NCI-H1092 (cell line): ENCODE results near the gene YIPF3.
"Not testable (repeated sequence)": the region's sequence is repeated elsewhere in the genome, so short reads cannot be mapped to it uniquely, and the experiment has no call there.

Experiments
- DNase-seq: peaks from one replicate; lab custom pipeline; 2025; lab: John Stamatoyannopoulos, UW

YIPF3 gene

DNA sequence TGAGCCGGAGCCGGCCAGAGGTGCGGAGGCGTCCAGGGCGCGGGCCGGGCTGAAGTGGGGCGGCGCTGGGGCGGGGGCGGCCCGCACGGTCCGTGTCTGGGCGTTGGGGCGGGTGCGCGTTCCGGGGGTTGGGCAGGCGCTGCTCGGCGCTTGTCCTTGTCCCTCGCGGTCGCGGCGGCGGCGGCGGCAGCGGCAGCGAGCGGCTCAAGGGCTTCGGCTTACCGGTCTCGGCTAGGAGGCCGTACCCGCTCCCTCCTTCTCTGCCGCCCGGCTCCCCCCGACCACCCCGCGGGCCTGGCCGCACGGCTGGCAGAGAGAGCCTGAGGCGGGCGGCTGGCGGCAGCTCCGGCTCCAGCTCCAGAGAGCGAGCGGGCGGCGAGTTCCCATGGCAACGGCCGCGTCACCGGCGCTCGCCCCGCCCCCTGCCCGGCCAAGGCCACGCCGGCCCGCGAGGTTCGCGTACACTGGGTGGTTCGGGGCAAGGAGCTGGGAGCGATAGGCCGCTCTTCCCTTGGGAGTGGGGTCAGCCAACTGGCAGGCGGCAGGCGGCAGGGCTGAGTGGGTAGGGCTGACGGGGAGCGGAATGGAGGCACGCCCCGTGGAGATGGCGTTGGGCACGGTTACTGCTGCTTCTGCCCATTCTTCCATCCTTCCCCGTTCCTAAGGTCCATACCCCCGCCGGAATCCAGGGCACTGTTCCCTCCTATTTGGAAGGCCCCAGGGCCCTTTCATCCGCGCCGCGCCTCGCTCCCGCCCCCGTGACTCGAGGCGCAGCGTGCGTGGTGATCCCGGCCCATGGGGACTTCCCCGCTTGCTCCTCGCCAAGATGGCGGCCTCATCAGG, 6.5 kb downstream of the YIPF3 start, which contains the start of gene LRRC73:
TSS of gene LRRC73 (minus strand) at position 363 of the 843 bp plus-strand sequence. CDS start 561 bp downstream, outside the sequence.
- DNase-seq, result peak; percentile 82

DNA sequence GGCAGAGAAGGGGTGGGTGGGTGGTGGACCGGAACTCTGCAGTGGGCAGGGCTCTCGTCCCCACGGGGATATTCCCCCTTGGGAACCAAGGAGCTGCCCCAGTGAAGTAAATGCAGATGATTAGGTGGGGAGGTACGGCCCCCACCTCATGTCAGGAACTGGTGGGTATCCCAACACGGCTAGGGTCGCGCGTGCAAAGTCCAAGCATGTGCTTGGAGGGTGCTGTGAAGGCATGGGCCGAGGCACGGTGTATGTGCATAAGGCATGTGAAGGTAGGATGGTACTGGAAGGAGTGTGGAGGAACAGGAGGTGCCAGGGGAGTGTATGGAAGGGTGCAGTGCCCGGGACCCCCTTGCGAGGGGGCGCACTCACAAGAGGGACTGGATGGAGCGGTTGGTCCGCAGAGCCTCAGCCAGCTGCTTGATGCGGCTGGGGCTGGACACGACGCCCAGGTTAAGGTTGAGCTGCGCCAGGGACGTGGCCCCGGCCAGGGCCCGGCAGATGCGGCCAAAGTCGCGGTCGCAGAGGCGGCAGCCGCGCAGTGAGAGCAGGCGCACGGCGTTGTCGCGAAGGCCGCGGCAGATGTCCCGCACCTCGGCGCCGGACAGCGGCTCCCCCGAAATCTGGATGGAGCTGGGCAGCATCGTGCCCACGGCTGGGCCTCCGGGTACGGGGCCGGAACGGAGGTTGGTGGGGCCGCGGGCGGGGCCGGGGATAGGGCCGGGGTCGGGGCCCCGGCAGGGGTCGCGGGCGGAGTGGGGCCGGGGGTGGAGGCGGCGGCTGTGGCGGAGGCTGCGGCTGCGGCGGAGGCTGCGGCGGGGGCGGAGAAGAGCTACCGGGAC, 7.4 kb downstream of the YIPF3 start:
- DNase-seq, result no peak

DNA sequence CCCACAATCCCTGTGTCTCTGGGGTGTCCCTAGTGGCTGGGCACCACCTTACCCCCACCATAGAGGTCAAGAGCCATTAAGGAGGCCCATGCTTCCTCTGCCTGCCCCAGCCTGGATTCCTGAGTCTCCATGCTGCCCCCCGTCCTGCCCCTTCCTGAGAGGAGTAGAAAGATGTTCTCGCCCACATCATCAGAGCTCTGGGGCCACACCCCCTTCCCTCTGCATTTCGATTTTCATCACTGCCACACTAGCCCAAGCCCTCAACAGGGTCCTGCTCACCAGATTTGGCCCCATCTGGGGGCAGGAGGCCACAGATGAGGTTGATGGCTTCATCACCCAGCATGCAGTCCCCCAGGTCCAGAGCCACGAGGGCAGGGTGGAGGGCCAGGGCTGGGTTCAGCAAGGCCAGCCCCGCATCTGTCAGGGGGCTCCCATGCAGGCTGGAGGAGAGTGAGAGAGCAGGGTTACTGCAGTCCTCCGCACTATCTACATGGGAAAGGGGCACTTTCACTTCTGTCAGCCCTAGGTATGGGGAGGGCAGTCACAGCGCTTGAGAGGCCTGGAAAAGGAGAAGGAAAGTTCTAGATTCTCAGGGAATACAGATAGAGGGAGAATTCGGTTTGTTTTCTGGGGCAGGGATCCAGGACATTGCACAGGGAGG, 8.1 kb downstream of the YIPF3 start:
- DNase-seq, result no peak

DNA sequence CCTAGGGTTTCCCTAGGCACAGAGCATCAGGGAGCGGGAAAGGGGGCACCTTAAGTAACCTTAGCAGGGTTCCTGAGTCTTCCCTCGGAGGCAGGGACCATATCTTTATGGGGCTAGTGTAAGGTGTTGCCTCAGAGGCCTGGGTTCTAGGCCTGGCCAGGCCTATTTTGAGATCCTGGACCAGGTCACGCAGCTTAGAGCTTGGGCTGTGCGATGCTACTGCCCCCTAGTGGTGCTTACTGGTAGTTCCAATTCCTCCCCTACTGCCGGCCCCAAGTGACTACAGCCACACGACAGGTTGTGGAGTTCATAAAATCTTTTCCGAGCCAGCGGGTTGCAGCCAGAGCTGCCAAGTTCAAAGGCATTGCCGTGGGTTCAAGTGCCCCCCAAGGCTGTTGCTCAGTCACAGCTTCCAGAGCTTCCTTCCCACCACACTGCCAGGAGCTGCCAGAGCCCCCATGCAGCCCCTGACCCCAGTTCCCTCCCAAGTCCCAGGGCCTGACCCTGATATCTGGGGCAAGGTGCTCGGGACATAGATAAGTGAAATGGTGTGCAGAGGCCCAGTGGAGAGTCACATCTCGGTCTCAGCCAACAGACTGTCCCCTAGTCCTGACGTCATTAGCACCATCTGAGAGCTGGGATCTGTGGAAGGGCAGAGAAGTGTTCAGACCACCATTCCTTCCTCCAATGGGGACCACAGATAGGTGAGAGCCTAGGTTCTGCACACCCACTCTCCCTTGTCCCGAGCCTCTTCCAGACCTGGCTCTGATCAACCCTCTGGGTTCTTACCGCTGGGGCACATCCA, 9.9 kb downstream of the YIPF3 start:
- DNase-seq, result peak; percentile 75

DNA sequence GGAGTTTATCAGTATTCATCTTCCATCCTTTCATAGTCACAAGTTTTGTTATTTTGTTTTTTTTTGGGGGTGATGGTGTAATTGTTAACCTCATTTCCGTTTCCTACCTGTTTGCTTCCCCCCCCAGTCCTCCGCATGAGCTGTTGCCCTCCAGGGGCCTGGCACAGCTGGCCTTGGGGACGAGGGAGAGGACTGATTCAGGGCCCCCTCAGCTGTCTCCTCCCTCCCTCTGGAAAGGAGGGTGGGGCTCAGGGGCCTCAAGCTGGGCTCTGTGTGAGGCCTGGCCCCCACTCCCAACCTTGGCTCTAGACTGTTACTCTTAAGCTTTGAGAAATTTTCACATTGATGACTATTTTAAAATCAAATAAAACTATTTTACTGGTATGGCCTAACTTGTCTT, 10.6 kb downstream of the YIPF3 start:
- no peak for DNase-seq

DNA sequence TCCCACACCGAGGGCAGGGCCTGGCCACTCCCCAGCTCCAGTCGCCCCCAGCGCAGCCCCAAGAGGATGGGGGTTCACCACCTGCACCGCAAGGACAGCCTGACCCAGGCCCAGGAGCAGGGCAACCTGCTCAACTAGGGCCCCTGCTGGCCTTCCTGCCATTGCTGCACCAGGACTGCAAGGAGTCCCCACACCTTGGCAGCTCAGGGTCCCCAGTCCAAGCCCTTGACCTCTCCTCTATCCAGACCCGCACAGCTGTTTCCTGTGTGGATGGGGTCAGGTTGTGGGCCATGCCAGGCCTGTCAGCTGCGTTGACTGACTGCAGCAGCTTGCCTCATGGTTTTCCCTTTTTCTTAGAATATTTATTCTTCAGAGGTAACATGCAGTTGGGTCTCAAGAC, 11.0 kb downstream of the YIPF3 start:
- DNase-seq, result no peak

DNA sequence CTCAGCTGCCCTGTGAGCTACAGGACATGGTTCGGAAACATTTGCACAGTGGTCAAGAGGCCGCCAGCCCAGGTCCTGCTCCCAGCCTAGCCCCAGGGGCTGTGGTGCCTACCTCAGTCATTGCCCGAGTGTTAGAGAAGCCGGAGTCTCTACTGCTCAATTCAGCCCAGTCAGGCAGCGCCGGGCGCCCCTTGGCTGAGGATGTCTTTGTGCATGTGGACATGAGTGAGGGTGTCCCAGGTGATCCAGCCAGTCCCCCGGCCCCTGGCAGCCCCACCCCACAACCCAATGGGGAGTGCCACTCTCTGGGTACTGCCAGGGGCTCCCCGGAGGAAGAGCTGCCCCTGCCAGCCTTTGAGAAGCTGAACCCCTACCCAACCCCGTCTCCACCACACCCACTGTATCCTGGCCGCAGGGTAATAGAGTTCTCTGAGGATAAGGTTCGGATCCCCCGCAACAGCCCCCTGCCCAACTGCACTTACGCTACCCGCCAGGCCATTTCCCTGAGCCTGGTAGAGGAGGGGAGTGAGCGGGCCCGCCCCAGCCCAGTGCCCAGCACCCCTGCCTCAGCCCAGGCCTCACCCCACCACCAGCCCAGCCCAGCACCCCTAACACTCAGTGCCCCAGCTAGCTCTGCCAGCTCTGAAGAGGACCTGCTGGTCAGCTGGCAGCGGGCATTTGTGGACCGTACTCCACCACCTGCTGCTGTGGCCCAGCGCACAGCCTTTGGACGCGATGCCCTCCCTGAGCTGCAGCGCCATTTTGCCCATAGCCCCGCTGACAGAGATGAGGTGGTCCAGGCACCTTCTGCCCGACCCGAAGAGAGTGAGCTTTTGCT, 11.8 kb downstream of the YIPF3 start:
- DNase-seq, result no peak

DNA sequence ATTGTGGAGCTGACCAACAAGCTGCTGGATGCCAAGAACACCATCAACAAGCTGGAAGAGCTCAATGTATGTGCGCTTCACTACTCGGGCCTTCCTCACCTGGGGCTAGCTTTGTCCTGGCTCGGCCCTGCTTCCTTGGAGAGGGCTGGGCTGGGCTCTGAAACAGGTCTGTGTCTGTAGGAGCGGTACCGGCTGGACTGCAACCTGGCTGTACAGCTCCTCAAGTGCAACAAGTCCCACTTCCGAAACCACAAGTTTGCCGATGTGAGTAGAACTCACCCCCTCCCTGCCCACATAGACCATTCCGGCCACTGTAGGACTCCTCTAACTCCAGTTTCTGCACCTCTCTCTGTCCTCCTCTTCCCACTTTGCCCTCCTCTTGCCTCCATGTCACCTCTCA, 13.3 kb downstream of the YIPF3 start:
- DNase-seq, result no peak

DNA sequence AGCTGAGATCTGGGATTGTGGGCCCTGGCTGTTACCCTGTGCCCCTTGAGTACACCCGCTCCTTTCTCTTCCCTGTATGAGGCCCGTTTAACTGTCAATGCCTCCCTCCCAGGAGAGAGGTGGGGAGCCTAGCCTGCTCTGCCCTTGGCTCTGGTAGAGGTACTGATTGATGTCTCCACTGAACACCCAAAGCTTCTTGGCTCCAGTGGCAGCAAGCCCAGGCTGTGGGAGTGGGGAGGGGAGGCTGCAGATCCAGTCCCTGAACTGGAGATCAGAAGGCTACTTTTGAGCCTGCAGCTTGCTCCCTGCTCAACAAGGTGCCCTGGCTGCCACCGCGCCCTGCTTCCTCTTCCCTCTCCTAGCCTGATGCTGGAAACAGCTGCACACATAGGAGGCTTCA, 14.1 kb downstream of the YIPF3 start:
- no peak for DNase-seq

DNA sequence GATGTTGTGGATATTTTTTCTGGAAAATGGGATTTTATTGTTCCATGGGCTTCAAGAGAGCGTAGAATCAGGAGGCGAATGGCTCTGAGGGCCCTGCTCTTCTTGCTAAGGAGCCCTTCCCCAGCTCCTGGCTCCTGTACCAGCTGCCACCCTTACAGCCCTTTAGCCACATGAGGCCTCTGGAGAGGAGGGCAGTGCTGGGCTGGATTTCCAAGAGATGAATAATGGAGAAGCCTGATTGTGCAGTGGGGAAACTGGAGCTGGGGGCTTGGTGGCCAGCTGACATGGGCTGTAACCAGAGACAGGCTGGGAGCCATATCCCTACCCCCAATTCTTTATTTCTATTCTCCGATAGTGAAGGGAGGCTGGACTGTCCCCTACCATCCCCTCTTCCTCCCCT, 15.8 kb downstream of the YIPF3 start:
- DNase-seq, result no peak

DNA sequence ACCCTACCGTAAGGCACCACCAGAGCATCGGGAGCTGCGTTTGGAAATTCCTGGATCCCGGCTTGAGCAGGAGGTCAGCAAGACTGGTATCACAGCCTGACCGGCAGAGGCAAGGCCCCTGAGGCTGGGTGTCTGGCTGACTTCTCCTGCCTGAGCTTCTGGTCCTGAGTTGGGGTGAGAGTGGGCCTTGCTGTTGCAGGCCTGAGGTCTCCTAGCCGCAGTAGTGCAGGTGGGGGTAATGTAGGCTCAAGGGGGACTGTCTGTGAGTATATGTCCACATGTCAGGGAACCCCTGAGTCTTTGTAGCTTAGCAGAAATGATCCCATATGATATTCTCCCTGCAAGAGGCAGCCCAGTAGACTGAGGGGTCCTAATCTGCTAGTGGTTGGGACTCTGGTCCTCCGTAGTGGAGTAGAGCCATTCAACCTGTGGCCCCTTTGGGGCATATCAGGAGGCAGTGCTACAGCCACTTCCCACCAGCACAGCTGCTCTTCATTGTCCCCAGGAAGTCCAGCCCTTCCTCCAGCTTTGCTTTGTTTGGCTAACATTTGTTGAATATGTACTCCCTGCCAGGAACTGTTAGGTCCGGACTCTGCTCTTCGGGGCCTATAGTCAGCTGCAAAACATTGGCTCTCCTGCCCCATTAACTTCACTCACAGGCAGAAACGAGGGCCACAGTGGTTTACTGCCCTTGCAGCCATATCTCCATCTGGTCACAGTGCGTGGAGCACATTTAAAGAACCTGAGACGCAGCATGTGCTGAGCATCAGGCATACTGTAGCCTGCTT, 17.5 kb downstream of the YIPF3 start:
- no peak for DNase-seq

DNA sequence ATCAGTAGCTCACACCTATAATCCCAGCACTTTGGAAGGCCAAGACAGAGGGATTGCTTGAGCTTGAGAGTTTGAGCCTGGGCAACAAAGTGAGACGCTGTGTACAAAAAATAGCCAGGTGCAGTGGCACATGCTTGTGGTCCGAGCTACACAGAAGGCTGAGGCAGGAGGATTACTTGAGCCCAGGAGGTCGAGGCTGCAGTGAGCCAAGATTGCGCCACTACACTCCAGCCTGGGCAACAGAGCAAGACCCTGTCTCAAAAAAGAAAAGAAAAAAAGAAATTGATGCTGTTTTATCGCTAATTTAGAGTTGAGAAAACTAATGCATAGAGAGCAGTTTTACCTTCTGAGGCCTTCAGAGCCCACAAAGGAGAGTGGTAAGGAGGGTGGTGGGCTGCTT, 18.4 kb downstream of the YIPF3 start:
- not testable (repeated sequence) for DNase-seq

DNA sequence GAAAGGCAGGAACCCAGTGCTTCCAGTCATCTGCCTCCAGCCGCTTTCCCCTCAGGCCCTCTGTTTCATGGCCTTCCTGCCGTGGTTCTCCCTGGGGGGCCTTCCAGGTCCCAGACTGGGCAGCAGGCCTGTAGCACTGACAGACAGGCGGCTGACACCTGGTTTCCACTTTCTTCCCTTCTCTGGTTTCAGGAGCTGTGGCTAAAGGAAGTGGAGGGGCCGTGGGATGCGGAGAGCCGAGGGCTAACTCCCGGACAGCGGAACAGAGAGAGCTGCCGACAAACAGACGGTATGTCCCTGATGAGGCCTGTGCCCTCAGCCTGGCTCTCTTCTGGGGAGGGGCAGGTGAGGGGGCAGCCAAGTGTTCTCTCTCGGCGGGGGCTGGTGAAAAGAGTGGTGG, 19.0 kb downstream of the YIPF3 start:
- no peak for DNase-seq

DNA sequence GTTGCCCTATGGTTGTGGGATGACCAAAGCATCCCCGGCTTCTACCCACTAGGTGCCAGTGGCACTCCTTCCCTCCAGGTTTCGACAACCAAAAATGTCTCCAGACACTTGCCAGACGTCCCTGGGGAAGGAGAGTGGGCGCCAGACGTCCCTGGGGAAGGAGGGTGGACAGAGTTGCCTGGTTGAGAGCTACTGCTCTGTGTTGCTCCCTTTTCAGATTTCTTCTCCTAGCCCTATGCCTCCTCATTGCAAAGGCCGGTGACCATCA, 19.7 kb downstream of the YIPF3 start:
- no peak for DNase-seq

DNA sequence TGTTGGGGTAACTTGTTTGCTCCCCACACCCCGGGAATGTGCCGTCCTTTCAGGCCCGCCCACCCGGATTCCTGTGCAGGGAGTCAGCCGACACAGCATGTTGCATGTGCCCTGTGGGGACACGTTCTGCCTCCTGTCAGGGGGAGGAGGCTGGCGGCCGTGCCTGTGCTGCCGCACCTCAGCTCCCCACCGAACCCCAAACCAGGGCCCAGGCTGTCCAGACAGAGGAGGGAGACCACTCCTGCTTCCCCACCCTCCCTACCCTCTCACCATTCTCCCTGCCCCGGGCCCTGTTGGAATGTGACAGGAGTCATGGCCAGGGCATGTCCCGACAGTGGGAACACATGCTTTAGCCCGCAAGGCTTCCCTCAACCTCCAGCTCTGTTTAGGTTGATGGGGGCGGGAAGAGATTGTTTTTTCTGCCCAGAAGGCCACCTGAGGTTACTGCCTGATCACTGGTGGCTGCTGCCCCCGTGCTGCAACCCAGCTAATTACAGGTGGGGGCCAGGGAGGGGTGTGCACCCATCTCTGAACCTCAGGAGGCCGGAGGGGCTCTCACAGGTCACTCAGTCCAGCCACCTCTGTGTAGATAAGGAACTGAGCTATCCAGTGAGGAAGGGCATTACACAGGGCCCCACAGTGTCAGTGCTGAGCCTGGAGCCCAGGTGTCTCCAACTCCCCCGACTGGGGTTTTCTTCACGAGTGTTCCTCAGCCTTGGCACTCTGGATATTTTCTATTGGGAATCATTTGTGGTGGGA, 20.2 kb downstream of the YIPF3 start:
- DNase-seq, result no peak

DNA sequence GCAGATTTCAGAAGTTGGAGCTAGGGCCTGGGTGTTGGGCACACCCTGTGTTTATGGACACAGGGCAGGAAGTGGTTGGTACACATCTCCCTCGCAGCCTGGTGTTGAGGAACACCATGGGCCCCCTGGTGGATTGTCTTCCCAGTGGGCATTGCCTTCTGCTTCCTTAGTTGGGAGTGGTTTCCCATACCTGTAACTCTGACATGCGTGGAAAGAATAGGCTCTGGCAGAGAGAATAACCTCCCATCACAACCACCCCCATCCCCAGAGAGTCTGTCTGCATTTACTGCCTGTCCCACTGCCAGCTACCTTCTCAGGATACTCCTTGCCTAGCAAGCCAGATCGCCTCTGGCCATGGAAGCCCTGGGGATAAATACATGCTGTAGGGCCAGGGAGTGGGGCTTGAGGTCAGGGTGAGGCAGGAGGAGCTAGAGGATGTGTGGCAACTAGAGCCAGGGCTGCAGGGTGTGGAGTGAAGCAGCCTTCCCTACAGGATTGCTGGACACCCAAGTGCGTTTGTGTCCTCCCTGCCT, 21.3 kb downstream of the YIPF3 start:
- DNase-seq, result no peak

DNA sequence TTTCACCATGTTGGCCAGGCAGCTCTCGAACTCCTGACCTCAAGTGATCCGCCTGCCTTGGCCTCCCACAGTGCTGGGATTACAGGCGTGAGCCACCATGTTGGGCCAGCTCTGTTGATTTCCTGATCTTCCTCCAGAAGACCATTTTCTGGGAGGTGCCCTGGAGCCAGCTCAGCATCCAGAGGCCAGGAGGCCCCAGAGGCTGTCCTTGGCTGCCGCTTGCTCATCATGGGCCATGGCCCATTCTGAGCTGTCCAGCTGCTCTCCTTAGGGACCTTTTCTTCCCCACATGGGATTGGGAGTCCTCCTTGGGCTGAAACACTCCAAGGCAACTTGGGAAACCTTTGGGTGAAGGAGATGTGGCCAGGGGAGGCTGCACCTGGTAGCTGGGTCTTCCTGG, 22.0 kb downstream of the YIPF3 start:
- DNase-seq, result no peak

DNA sequence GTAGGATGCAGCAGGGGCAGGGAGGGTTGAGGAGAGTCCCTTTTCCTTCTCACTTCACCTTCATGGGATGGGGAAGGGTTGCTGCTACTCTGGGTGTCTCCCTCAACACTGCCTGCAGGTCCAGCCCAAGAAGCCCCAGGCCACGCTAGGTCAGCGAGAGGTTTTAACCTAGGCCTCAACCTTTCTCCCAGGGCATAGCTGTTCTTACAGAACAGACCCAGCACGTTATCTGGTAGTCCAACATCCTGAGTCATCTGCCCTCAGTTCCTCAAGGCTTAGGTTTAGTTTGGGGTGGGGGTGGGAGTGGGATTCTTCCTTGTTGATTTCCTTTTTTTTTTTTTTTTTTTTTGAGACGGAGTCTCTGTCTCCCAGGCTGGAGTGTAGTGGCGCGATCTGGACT, 22.4 kb downstream of the YIPF3 start:
- DNase-seq, result no peak

DNA sequence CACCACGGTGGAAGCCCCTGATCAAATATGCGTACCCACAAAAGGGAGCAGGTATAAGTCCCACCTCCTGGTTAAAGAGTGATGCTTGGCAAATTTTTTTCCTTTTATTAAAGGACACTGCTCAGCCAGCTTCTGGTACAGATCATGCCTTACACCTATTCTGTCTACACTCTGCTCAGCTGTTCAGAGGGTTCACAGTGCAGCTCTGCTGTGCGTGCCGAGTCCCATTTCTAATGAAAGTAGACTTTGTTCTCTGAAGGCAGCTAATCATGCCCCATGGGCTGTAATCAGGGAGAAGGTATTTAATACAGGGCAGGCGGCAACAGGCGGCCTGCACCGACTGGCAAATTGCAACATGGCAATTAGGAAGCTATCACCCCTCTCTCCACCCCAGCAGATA, 22.9 kb downstream of the YIPF3 start:
- DNase-seq, result no peak
